NCI-H2196 treated with DMSO at 0.1 percent for 48 hours (cell line): ENCODE data around the gene LRFN4.
"Not testable (repeated sequence)": the region's sequence is repeated elsewhere in the genome, so short reads cannot be mapped to it uniquely, and the experiment has no call there.

Experiments
- DNase-seq: peaks from one replicate; lab custom pipeline; 2025; ENCODE audit not compliant: unreplicated experiment; lab: John Stamatoyannopoulos, UW

Gene LRFN4

DNA sequence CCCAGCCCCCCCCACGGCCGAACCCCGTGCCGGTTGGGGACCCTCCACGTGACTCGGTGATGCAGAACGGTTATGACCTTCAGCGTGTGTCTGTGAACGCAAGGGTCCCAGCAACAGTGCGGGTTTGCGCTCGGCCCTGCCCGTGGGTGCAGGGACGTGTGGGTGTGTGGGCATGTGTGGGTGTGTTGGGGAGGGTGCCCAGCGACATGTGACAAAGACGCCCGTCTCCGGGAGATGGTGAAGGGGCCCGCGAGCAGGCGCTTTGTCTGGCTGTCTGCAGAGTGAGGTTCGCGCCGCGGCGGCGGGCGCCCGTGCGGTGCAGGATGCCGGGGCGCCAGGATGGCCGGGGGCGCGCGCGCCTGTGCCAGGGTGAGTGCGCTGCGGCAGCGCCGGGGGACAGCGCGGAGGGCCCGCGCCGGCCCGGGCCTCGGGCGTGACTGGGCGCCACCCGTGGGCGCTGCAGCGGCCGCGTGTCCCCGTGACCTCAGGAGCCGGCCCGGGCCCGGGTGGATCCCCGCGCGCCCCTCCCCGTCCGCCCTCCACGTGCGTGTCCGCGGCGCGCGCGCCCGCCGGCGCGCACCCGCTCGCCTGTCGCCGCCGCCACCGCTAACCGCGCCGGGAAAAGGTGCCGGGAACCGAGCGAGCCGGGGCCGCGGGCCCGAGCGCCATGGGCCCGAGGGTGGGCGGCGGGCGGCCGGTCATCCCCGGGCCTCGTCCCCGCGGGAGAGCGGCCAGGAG is at the start of gene LRFN4:
Gene LRFN4 (plus strand): TSS at position 569 of the 738 bp plus-strand sequence. CDS start 681 bp downstream, outside the sequence.
- no peak for DNase-seq

- no peak for DNase-seq
Measured at GRCh38 chr11:66809592-66809991, 47.3 kb upstream of the LRFN4 start.

DNA sequence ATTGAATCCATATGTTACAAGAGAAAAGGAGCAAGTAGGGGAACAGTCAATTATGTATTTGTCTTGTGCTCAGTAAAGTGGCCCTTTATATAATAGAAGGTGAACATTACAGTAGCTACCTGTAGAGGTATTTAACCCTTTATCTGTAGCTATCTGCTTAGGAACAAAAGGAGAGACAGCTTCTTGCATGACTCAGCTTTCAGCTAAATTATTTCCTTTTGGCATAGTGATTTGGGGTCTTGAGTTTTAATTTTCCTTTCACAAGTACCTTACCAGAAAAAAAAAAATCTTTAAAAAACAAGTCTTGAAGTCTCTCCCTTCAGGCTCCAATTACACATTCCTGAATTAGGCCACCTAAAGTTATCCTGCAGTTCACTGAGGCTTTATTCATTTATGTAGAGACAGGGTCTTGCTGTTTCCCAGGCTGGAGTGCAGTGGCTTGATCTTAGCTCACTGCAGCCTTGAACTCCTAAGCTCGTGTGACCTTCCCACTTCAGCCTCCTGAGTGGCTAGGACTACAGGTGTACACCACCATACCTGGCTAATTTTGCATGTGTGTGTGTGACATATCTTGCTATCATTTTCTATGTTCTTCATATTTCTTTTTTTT is 46.2 kb upstream of the LRFN4 start:
- DNase-seq = no peak

DNA sequence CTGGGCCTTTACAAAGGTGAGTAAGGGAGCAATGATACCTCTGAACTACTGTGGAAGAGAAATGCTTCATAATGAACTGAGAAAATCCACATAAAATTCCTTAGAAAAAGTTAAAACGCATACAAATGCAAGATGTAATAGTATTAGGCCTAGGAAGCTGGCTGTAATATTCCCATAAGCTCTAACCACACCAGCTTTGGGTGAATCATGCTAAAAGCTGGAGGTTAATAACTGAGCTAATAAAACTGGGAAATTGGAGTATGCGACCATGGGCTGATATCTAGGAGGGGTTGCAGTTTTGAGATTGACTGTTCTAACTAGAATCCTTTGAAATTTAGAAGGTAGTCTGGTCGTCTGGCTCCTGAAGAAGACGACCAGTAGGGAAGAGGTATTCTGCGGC is 42.2 kb upstream of the LRFN4 start:
- no peak for DNase-seq

GRCh38 chr11:66815646-66816045 is 41.2 kb upstream of the LRFN4 start:
- DNase-seq = no peak

DNA sequence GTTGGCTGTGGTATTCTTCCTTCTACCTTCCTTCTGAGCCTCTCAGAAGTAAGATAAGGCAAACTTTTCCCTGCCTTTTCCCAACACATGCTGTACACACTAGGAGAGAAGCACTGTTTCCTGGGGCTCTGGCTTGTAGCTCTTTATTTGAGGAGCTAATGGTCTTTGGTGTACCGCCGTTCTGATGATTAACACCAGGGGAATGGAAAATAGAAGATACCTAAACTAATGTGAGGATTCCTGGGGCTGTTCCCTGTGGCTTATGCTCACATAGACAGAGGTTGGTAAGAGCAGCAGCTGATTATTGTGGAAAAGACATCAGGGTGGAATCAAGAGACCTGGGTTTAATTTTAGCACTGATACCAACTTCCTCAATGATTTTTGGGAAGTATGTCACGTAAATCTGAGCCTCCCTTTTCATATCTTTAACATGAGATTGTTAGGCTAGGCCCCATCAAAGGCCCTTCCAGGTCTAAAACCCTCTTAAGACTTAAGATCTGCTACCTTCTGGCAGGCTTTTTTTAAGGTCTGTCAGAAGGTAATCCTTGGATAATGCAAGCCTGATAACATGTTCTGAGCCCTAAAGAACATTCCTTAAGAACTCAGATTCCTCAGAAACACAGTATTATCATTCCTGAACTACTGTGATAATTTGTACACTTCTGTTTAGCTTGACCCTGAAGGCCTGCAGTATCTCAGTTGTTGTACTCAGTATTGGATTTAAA is 38.5 kb upstream of the LRFN4 start:
- DNase-seq = no peak

- no peak for DNase-seq
Measured at GRCh38 chr11:66820381-66820780, 36.5 kb upstream of the LRFN4 start.

DNA sequence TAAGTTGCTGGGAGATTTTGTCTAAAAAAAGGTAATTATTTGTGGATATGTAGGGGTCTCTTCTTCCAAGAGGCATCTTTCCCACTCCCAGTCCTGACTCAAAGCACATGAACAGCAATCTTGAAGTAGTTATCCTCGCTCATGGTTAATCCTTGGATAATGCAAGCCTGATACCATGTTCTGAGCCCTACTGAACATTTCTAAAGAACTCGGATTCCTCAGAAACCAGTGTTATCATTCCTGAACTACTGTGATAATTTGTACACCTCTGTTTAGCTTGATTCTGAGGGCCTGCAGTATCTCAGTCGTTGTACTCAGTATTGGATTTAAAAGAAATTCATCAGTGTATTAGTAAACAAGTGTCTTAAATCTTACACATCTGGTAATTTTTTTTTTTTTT is 36.0 kb upstream of the LRFN4 start:
- DNase-seq = no peak

DNA sequence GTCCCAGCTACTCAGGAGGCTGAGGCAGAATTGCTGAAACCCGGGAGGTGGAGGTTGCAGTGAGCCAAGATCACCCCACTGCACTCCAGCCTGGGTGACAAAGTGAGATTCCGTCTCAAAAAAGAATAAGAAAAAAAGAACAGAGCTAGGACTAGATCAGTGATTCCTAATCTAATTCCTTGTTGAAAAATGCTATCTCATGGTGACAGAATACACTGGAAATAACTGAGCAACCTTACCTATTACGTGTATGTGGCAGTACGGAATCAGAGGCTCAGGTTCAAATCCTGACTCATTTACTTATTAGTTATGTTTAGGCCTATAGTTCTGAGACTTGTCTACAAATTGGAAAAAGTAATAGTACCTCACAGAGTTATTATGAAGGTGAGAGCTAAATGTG is 33.2 kb upstream of the LRFN4 start:
- DNase-seq = no peak

DNA sequence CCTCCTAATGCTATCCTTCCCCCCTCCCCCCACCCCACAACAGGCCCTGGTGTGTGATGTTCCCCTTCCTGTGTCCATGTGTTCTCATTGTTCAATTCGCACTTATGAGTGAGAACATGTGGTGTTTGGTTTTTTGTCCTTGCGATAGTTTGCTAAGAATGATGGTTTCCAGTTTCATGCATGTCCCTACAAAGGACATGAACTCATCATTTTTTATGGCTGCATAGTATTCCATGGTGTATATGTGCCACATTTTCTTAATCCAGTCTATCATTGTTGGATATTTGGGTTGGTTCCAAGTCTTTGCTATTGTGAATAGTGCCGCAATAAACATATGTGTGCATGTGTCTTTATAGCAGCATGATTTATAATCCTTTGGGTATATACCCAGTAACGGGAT is 32.3 kb upstream of the LRFN4 start:
- not testable (repeated sequence) for DNase-seq

GRCh38 chr11:66834539-66834845 is 22.4 kb upstream of the LRFN4 start:
- no peak for DNase-seq

- DNase-seq = no peak
Measured at GRCh38 chr11:66834943-66835342, 21.9 kb upstream of the LRFN4 start.

- DNase-seq = no peak
Measured at GRCh38 chr11:66835768-66836405, 21.0 kb upstream of the LRFN4 start.

GRCh38 chr11:66840317-66841091 is 16.4 kb upstream of the LRFN4 start:
- DNase-seq = no peak

DNA sequence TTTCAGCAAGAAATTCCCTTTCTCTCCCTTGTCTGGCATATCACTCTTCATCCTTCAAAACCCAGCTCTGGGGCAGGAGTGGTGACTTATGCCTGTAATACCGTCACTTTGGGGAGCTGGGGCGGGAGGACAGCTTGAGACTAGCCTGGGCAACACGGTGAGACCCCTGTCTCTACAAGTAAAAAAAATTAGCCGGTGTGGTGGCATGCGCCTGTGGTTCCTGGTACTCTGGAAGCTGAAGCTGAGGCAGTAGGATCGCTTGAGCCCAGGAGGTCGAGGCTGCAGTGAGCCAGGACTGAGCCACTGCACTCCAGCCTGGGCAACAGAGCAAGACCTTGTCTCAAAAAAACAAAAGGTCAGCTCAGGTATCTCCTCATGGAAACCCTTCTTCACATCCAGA is 15.0 kb upstream of the LRFN4 start:
- no peak for DNase-seq

GRCh38 chr11:66842501-66842895 is 14.4 kb upstream of the LRFN4 start:
- no peak for DNase-seq

DNA sequence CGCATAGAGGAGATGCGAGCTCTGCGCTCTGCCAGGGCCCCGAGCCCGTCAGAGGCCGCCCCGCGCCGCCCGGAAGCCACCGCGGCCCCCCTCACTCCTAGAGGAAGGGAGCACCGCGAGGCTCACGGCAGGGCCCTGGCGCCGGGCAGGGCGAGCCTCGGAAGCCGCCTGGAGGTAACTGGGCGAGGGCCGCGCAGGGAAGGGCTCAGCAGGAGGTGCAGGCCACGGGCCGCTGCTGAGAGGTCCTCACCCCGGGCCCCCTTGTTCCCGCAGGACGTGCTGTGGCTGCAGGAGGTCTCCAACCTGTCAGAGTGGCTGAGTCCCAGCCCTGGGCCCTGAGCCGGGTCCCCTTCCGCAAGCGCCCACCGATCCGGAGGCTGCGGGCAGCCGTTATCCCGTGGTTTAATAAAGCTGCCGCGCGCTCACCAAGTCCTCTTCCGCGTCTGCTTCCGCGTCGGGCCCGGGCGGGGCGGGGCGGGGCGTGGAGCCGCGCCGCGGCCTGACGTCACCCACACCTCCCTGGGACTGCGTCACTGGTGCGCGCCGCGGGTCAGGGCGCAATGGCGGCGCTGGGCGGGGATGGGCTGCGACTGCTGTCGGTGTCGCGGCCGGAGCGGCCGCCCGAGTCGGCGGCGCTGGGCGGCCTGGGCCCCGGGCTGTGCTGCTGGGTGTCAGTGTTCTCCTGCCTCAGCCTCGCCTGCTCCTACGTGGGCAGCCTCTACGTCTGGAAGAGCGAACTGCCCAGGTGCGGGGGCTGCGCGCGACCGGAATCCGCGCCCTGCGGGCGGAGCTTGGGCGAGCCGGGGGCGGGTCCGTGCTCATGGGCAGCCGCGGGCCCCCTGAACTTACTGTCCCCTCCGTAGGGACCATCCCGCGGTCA is 13.7 kb upstream of the LRFN4 start, which contains the start of gene RCE1:
Gene RCE1 (plus strand): TSS at position 546 of the 880 bp plus-strand sequence. CDS start 15 bp downstream, at position 561.
- DNase-seq = peak; percentile 65

DNA sequence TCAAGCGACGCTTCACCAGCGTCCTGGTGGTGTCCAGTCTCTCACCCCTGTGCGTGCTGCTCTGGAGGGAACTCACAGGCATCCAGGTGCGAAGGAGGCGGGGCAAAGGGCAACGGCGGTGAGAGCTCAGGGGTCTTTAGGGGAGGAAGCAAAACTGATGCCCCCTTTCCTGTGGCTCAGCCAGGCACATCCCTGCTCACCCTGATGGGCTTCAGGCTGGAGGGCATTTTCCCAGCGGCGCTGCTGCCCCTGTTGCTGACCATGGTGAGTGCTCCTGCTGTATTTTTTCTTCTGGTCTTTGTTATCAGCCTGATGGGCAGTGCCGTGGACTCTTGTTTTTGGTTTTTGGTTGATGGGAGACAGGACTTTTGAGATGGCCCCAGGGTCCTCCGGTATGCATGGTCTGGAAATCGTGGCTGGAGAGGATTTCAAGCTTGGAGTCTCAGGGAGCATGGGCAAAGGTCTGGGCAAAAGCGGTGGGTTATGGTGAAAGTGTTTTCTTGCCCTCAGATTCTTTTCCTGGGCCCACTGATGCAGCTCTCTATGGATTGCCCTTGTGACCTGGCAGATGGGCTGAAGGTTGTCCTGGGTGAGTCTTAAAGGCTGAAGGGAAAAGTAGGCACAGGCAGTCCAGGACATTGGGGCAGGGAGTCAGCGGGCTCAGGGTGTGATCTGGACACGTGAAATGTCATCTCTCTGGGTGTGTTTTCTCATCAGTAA is 12.9 kb upstream of the LRFN4 start:
- DNase-seq = no peak

GRCh38 chr11:66844496-66845142 is 12.2 kb upstream of the LRFN4 start:
- no peak for DNase-seq
